Mucosa of descending colon (tissue), 3 donors: Measurements from ENCODE around the gene RAB10. TPM values are rescaled to one million over a fixed set of nuclear protein-coding genes. Genes with fewer than 3 reads are reported as not detected.
"Not testable (repeated sequence)": the region's sequence is repeated elsewhere in the genome, so short reads cannot be mapped to it uniquely, and the experiment has no call there.

Source experiments
- ATAC-seq: fragments of 200-7000 bp; cut with Tn5 transposase; one replicate; pipeline ENCODE4 v1.9.1; 2020; ENCODE audit warnings: mild to moderate bottlenecking, moderate library complexity
- DNase-seq, 3 donors: peaks; one replicate each; pipeline ENCODE4 v3.0.0-alpha.2; 2020
- H3K36me3 ChIP-seq: fragments of 200-600 bp; one replicate; pipeline ENCODE4 v1.8.0; 2021; ENCODE audit warnings: low read depth, mild to moderate bottlenecking
- H3K4me1 ChIP-seq: fragments of 200-600 bp; one replicate; pipeline ENCODE4 v1.8.0; 2021; ENCODE audit warnings: low read depth, mild to moderate bottlenecking
- H3K4me3 ChIP-seq: fragments of 200-600 bp; one replicate; pipeline ENCODE4 v1.8.0; 2021; ENCODE audit warnings: mild to moderate bottlenecking
- H3K9me3 ChIP-seq: fragments of 200-600 bp; one replicate; pipeline ENCODE4 v1.8.0; 2021; ENCODE audit warnings: mild to moderate bottlenecking
- CTCF ChIP-seq: fragments of 200-600 bp; IDR thresholded peaks from one replicate; pipeline ENCODE4 v1.8.0; 2022; ENCODE audit warnings: antibody characterized with exemption, mild to moderate bottlenecking
- intact Hi-C, 2 donors: fragments of 100-400 bp; cut with DNase I in 1 of 2; cut with micrococcal nuclease in 1 of 2; formaldehyde crosslinking; loops; one replicate each; pipeline versions ENCODE4 v1.11.0 to v1.11.1; 2022; cut with DNase I, micrococcal nuclease
- total RNA-seq, 3 donors: library from RNA; stranded (reverse); fragmentation: NEBNext Ultra II Directional in 2 of 3; extraction: Animal tissue kit (Norgen Biotek cat#: 25700) in 2 of 3; gene quantifications; one replicate each; pipeline versions ENCODE4 v1.2.1 to v1.2.4, GENCODE V29; 2021 to 2023
- donor health status: DM: no; HTN: no; CAD: no; lungs with moderate emphysema.
- donor health status: DM: no; HTN: no; CAD: no.
- donor health status: DM: no; HTN: yes; CAD: no.

Gene RAB10
- total RNA-seq, 3 donors from 2014 or later, result 129 to 166 (median 162) TPM

- H3K4me3 ChIP-seq, result no peak overlapping the region
- no peaks in the 10 kb centered on the region for H3K36me3 ChIP-seq
- no peak for ATAC-seq
- no peak for DNase-seq
- peaks cover 4% of the 10 kb centered on the region for H3K9me3 ChIP-seq
- intact Hi-C loops, result no loop called here
- H3K4me1 ChIP-seq, result no peaks in the 10 kb centered on the region
- no peak for TF ChIP-seq CTCF
Measured at GRCh38 chr2:26157580-26157979, 123.7 kb downstream of the RAB10 start.

DNA sequence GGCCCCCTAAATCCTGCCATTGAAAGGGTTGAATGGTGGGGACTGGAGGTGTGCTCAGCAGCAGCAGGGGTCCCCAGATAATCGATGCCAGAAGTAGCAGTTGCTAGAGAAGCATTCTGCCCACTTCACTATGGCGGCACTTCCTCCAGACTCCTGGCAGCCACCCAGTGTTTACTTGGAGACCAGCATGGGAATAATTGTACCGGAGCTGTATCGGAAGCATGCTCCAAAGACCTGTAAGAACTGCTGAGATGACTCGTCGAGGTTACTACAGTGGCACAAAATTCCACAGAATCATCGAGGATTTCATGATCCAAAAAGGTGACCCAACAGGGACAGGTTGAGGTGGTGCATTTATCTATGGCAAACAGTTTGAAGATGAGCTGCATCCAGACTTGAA is 128.0 kb downstream of the RAB10 start:
- ATAC-seq, result no peak
- DNase-seq, result no peak
- H3K4me3 ChIP-seq, result no peak overlapping the region
- H3K4me1 ChIP-seq, result no peaks in the 10 kb centered on the region
- intact Hi-C loops, result no loop called here
- no peak for TF ChIP-seq CTCF
- H3K9me3 ChIP-seq, result no peaks in the 10 kb centered on the region
- H3K36me3 ChIP-seq, result no peaks in the 10 kb centered on the region

GRCh38 chr2:26162963-26163362 is 129.1 kb downstream of the RAB10 start:
- Histone ChIP-seq H3K36me3 (no peaks in the 10 kb centered on the region), H3K4me1 (no peaks in the 10 kb centered on the region), H3K9me3 (no peaks in the 10 kb centered on the region), H3K4me3 (no peak overlapping the region)
- no peak for TF ChIP-seq CTCF
- no peak for DNase-seq
- no peak for ATAC-seq
- intact Hi-C loops, result no loop called here

DNA sequence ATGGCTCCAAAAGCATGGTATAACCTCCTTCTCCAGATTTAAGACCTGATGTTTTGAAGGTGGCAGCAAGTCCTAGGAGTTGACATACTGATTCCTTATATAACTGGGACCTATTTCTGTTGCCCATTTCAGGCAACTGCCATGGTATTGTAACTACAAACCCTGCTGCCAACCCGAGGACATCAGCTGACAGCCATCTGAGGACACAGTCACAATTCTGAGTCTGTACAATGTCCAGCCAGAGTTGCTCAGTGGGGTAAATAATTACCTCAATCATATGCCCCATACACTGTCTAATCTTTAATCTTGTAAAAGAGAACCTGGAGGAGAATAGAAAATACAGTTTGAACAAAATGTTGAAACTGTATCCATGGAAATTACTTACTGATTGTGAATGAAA is 130.3 kb downstream of the RAB10 start:
- no peaks in the 10 kb centered on the region for H3K9me3 ChIP-seq
- no peak for DNase-seq
- no peak for ATAC-seq
- no peaks in the 10 kb centered on the region for H3K4me1 ChIP-seq
- no peak overlapping the region for H3K4me3 ChIP-seq
- intact Hi-C loops, result no loop called here
- H3K36me3 ChIP-seq, result no peaks in the 10 kb centered on the region
- no peak for TF ChIP-seq CTCF

- Histone ChIP-seq H3K36me3 (no peaks in the 10 kb centered on the region), H3K4me3 (no peak overlapping the region), H3K9me3 (no peaks in the 10 kb centered on the region), H3K4me1 (no peaks in the 10 kb centered on the region)
- ATAC-seq (no peak), DNase-seq (no peak)
- intact Hi-C loops, result no loop called here
- TF ChIP-seq CTCF, result no peak
Measured at GRCh38 chr2:26164641-26165211, 130.8 kb downstream of the RAB10 start.

DNA sequence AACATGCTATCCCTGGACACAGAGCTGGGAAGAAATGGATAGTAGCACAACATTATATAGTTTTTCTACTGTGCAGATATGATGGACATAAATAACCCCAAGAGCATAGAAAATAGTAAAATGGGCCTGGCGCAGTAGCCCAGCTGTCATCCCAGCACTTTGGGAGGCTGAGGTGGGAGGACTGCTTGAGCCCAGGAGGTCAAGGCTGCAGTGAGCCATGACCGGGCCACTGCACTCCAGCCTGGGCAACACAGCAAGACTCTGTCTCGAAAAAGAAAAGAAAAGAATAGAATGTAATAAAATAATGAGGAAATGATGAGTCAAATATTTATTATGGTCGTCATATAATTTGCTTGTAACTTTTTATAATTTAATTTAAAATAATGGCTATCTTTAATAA is 131.5 kb downstream of the RAB10 start:
- Histone ChIP-seq H3K4me3 (no peak overlapping the region), H3K4me1 (no peaks in the 10 kb centered on the region), H3K36me3 (no peaks in the 10 kb centered on the region), H3K9me3 (no peaks in the 10 kb centered on the region)
- DNase-seq, result no peak
- intact Hi-C loops, result no loop called here
- ATAC-seq, result no peak
- TF ChIP-seq CTCF, result no peak

GRCh38 chr2:26166541-26166940 is 132.7 kb downstream of the RAB10 start:
- H3K9me3 ChIP-seq, DNase-seq, ATAC-seq, H3K4me1 ChIP-seq, intact Hi-C loops, H3K36me3 ChIP-seq, H3K4me3 ChIP-seq: not testable (repeated sequence)
